Mesodermal cell (in vitro differentiated cells): ENCODE measurements around the gene PCID2.

Experiments
- H3K27ac ChIP-seq: 2 replicates; pipeline ENCODE4 v1.7.0; 2013; ENCODE audit warnings: mild to moderate bottlenecking, low read depth, low read length, moderate library complexity; ENCODE audit not compliant: severe bottlenecking
- H3K36me3 ChIP-seq: 2 replicates; pipeline ENCODE4 v1.7.1; 2013; ENCODE audit warnings: mild to moderate bottlenecking, low read length, moderate library complexity; ENCODE audit not compliant: control insufficient read depth, insufficient read depth
- H3K4me1 ChIP-seq: one replicate; pipeline ENCODE4 v1.7.1; 2013; ENCODE audit warnings: mild to moderate bottlenecking, low read length; ENCODE audit not compliant: insufficient read depth, control insufficient read depth, poor library complexity, severe bottlenecking
- H3K4me3 ChIP-seq: 2 replicates; pipeline ENCODE4 v1.7.0; 2013; ENCODE audit warnings: low read length, control low read depth, mild to moderate bottlenecking; ENCODE audit not compliant: insufficient read depth, poor library complexity, severe bottlenecking; ENCODE audit errors: extremely low read depth
- H3K9me3 ChIP-seq: 2 replicates; pipeline ENCODE4 v1.7.1; 2013; ENCODE audit warnings: mild to moderate bottlenecking, low read length, moderate library complexity; ENCODE audit not compliant: control insufficient read depth
- WGBS, 2 experiments: methylation state at CpG; one replicate each; pipeline ENCODE4 v1.1.5; 2013; ENCODE audit warnings: missing lambda C conversion rate in 2 of 2; ENCODE audit not compliant: insufficient coverage in 2 of 2; 5-methylcytosine and 5-hydroxymethylcytosine counted together

PCID2 gene

GRCh38 chr13:113147206-113147605 is 61.3 kb downstream of the PCID2 start:
- Histone ChIP-seq H3K9me3 (no peaks in the 10 kb centered on the region), H3K4me1 (no peaks in the 10 kb centered on the region), H3K36me3 (no peaks in the 10 kb centered on the region), H3K27ac (no peak overlapping the region), H3K4me3 (no peak overlapping the region)
- 88 to 89% methylated on average over 5 to 7 of the region's 8 CpGs for WGBS, 2 experiments

- Histone ChIP-seq H3K4me3 (no peak overlapping the region), H3K4me1 (no peaks in the 10 kb centered on the region), H3K9me3 (no peaks in the 10 kb centered on the region), H3K36me3 (no peaks in the 10 kb centered on the region), H3K27ac (no peak overlapping the region)
- WGBS, 2 experiments, result 80 to 92% methylated on average over 9 of the region's 9 CpGs
Measured at GRCh38 chr13:113146750-113147149, 61.7 kb downstream of the PCID2 start.

GRCh38 chr13:113145911-113146598 is 62.4 kb downstream of the PCID2 start:
- no peaks in the 10 kb centered on the region for H3K4me1 ChIP-seq
- no peak overlapping the region for H3K27ac ChIP-seq
- H3K9me3 ChIP-seq, result no peaks in the 10 kb centered on the region
- H3K36me3 ChIP-seq, result no peaks in the 10 kb centered on the region
- H3K4me3 ChIP-seq, result no peak overlapping the region
- WGBS, 2 experiments, result 86 to 88% methylated on average over 8 to 10 of the region's 15 CpGs

GRCh38 chr13:113145496-113145895 is 63.0 kb downstream of the PCID2 start:
- Histone ChIP-seq H3K4me3 (no peak overlapping the region), H3K27ac (no peak overlapping the region), H3K36me3 (no peaks in the 10 kb centered on the region), H3K4me1 (no peaks in the 10 kb centered on the region), H3K9me3 (no peaks in the 10 kb centered on the region)
- WGBS, 2 experiments, result 96 to 100% methylated on average over 5 to 8 of the region's 12 CpGs

GRCh38 chr13:113144255-113144629 is 64.2 kb downstream of the PCID2 start:
- Histone ChIP-seq H3K4me1 (no peaks in the 10 kb centered on the region), H3K9me3 (no peaks in the 10 kb centered on the region), H3K4me3 (no peak overlapping the region), H3K36me3 (no peaks in the 10 kb centered on the region), H3K27ac (no peak overlapping the region)
- WGBS, 2 experiments, result 63 to 92% methylated on average over 1 to 7 of the region's 12 CpGs

- no peaks in the 10 kb centered on the region for H3K4me1 ChIP-seq
- 89 to 90% methylated on average over 39 of the region's 39 CpGs for WGBS, 2 experiments
- no peaks in the 10 kb centered on the region for H3K9me3 ChIP-seq
- no peak overlapping the region for H3K27ac ChIP-seq
- no peaks in the 10 kb centered on the region for H3K36me3 ChIP-seq
- no peak overlapping the region for H3K4me3 ChIP-seq
Measured at GRCh38 chr13:113143466-113144254, 64.8 kb downstream of the PCID2 start.

- H3K9me3 ChIP-seq, result no peaks in the 10 kb centered on the region
- no peaks in the 10 kb centered on the region for H3K4me1 ChIP-seq
- whole genome bisulfite sequencing, 2 experiments, result 92 to 96% methylated on average over 6 of the region's 7 CpGs
- H3K4me3 ChIP-seq, result no peak overlapping the region
- no peak overlapping the region for H3K27ac ChIP-seq
- no peaks in the 10 kb centered on the region for H3K36me3 ChIP-seq
Measured at GRCh38 chr13:113142876-113143275, 65.6 kb downstream of the PCID2 start.

- WGBS, 2 experiments, result 94% methylated on average over 14 to 16 of the region's 18 CpGs
- H3K27ac ChIP-seq, result no peak overlapping the region
Measured at GRCh38 chr13:113141601-113141970, 66.9 kb downstream of the PCID2 start.

GRCh38 chr13:113140677-113141600 is 67.5 kb downstream of the PCID2 start:
- Histone ChIP-seq H3K36me3 (no peaks in the 10 kb centered on the region), H3K27ac (no peak overlapping the region), H3K4me3 (no peak overlapping the region), H3K4me1 (no peaks in the 10 kb centered on the region), H3K9me3 (no peaks in the 10 kb centered on the region)
- WGBS, 2 experiments, result 92 to 95% methylated on average over 24 to 26 of the region's 26 CpGs

More at GRCh38 chr13:113141601-113141970, 66.9 kb downstream of the PCID2 start:
- H3K36me3 ChIP-seq, result no peaks in the 10 kb centered on the region
- no peak overlapping the region for H3K4me3 ChIP-seq
- H3K4me1 ChIP-seq, result no peaks in the 10 kb centered on the region
- H3K9me3 ChIP-seq, result no peaks in the 10 kb centered on the region

GRCh38 chr13:113139577-113139976 is 68.9 kb downstream of the PCID2 start:
- Histone ChIP-seq H3K27ac (no peak overlapping the region), H3K4me3 (no peak overlapping the region), H3K9me3 (no peaks in the 10 kb centered on the region), H3K36me3 (no peaks in the 10 kb centered on the region), H3K4me1 (no peaks in the 10 kb centered on the region)
- WGBS, 2 experiments, result 87 to 90% methylated on average over 4 to 5 of the region's 5 CpGs
